ENCODE measurements around the gene CEND1.
A peak's percentile ranks its signal among the peaks of the same experiment; 100 is the strongest.

Gene CEND1

DNA sequence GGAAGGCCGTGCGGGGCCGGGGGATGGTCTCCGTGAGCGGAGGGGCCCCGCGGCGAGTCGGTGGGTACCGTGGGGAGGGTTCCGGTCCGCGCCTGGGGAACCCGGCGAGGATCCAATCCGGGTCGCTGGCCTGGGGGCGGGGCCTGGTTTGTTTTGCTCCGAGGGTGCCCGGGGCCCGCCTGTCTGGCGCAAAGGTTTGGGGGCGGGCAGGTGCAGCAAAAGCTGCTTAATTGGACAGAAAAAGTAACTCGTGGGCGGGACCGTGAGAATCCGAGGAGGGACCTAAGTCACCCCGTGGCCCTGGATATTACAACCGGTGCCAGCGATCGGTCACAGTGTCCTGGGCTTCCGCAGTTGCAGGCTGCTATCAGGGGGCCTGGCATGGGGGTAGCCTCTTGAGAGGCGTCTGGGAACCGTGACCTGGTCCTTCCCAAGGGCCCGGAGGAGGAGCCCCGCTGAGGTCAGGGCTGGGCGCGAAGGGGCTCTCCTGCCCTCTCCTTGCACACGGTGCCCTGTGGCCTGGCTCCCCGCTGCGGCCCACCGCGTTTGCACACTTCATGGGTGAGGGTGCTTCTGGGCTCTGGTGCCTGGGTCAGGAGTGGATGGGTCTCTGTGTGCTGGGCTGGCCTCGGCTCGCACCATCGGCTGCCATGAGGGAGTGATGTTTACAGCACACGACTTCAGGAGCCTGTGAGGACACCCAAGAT lies 30.2 kb upstream of the CEND1 start:
- H3K27me3 ChIP-seq (ENCODE audit: control insufficient read depth in 1 of 2, insufficient read depth in 2 of 2, low read length in 2 of 2), result peaks cover under 1 to 7% of the 10 kb centered on the region in 2 donors
- peak overlapping the region; percentile 73 for H3K27ac ChIP-seq (ENCODE audit: low read length)

DNA sequence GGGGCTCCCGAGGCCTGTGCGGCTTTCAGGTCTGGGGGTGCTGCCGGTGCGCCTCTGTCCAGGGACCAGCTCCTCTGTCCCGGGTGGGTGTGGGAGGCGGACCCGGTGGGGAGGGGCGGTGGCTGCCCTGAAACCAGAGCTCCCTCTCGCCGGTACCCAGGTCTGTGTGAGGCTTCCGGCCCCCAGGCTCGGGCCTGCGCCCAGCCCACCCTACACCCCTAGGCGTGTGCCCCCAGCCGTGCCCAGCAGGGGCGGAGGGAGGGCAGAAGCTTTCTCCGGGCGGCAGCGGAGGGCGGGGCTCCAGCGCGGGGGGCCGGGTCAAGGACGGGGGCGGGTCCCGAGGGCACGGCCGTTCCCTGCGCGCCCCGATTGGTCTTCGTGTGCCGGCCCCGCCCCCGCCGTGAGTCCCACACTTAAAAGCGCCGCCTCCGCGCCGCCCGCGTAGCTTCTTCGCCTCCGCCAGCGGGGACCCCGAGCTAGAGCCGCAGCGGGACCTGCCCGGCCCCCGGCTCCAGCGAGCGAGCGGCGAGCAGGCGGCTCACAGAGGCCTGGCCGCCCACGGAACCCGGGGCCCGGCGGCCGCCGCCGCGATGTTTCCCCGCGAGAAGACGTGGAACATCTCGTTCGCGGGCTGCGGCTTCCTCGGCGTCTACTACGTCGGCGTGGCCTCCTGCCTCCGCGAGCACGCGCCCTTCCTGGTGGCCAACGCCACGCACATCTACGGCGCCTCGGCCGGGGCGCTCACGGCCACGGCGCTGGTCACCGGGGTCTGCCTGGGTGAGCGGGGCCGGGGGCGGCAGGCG lies 29.4 kb upstream of the CEND1 start:
- H3K27me3 ChIP-seq (ENCODE audit: control insufficient read depth in 1 of 2, insufficient read depth in 2 of 2, low read length in 2 of 2), result no peaks in the 10 kb centered on the region
- peaks cover 0 to under 1% of the 10 kb centered on the region in 2 donors for H3K36me3 ChIP-seq (ENCODE audit: control insufficient read depth in 2 of 2, insufficient read depth in 2 of 2, low read length in 2 of 2)
- H3K4me1 ChIP-seq (ENCODE audit: control insufficient read depth, insufficient read depth, low read length), result peaks cover 34% of the 10 kb centered on the region
- peak overlapping the region; percentile 73 for H3K27ac ChIP-seq (ENCODE audit: low read length)
- peak overlapping the region; percentile 57 to 81 for H3K4me3 ChIP-seq (ENCODE audit: low read length in 2 of 2)
- no peaks in the 10 kb centered on the region for H3K9me3 ChIP-seq (ENCODE audit: control insufficient read depth in 2 of 2, low read length in 2 of 2)
- peak overlapping the region; percentile 62 to 69 for H3K9ac ChIP-seq (ENCODE audit: low read length in 2 of 2)

More for the DNA sequence above, 30.2 kb upstream of the CEND1 start:
- peaks cover 34% of the 10 kb centered on the region for H3K4me1 ChIP-seq (ENCODE audit: control insufficient read depth, insufficient read depth, low read length)
- H3K9ac ChIP-seq (ENCODE audit: low read length in 2 of 2), result peak overlapping the region; percentile 52 to 71
- peak overlapping the region; percentile 57 to 81 for H3K4me3 ChIP-seq (ENCODE audit: low read length in 2 of 2)
- no peaks in the 10 kb centered on the region for H3K9me3 ChIP-seq (ENCODE audit: control insufficient read depth in 2 of 2, low read length in 2 of 2)
- H3K36me3 ChIP-seq (ENCODE audit: control insufficient read depth in 2 of 2, insufficient read depth in 2 of 2, low read length in 2 of 2), result peaks cover 0 to 7% of the 10 kb centered on the region in 2 donors

DNA sequence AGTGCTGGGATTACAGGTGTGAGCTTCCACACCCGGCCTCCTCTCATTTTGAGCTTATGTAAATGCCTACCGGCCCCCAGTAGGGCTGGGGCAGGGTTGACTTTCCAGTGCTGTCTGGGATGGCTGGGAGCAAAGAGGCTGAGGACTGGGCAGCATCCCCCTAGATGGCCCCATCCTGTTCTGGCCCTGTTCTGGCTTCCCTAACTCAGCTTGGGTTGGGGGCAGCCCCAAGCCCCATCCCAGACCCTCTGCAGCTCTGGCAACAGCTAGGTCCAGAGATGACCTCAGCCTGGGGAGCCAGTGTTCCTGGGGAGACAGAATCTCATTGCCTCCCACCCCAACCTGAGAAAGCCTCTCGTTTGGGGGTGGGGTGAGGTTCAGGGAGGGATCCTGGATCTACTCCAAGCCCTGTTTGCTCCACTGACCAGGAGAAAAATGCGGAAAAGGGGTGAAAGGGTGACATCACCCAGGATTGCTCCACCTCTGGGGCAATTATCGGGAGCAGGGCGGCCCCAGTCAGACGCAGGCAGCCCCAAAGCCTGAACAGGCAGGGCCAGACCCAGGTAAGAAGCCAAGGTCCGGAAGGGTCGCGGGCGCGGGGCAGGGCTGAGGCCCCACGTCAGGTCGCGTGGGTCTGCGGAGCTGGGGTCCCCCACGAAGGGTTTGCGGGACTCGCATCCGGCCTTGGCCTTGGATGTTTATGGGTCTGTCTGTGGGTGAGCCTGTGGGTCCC lies 28.7 kb upstream of the CEND1 start, which contains the start of gene PNPLA2:
TSS of gene PNPLA2 (plus strand) at position 519 of the 733 bp plus-strand sequence. CDS start 805 bp downstream, outside the sequence.
- H3K27ac ChIP-seq (ENCODE audit: low read length), result peak within 1 kb of the TSS; percentile 73
- H3K4me1 ChIP-seq (ENCODE audit: control insufficient read depth, insufficient read depth, low read length), result peaks cover 34% of the 10 kb centered on the region
- H3K27me3 ChIP-seq (ENCODE audit: control insufficient read depth in 1 of 2, insufficient read depth in 2 of 2, low read length in 2 of 2), result no peaks in the 10 kb centered on the region
- peak within 1 kb of the TSS; percentile 57 to 81 for H3K4me3 ChIP-seq (ENCODE audit: low read length in 2 of 2)
- H3K9ac ChIP-seq (ENCODE audit: low read length in 2 of 2), result peak within 1 kb of the TSS; percentile 62 to 69
- H3K36me3 ChIP-seq (ENCODE audit: control insufficient read depth in 2 of 2, insufficient read depth in 2 of 2, low read length in 2 of 2), result peaks cover 0 to 2% of the 10 kb centered on the region in 2 donors
- H3K9me3 ChIP-seq (ENCODE audit: control insufficient read depth in 2 of 2, low read length in 2 of 2), result no peaks in the 10 kb centered on the region

DNA sequence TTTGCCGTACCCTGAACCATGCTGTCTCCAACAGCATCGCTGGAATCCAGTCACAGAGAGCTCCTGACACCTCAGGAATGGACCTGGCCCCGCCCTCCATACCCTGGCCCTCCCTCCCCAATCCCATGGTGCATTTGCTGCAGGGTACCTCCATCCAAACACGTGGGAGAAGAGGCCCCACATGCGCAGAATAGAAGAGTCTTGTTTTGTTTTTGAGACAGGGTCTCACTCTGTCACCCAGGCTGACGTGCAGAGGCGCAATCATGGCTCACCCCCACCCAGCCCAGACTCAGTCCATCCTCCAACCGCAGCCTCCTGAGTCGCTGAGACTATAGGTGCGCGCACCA lies 26.5 kb upstream of the CEND1 start:
- Histone ChIP-seq H3K9me3 (ENCODE audit: control insufficient read depth in 2 of 2, low read length in 2 of 2) (no peaks in the 10 kb centered on the region), H3K9ac (ENCODE audit: low read length in 2 of 2) (no peak overlapping the region), H3K4me1 (ENCODE audit: control insufficient read depth, insufficient read depth, low read length) (peaks cover 28% of the 10 kb centered on the region), H3K4me3 (ENCODE audit: low read length in 2 of 2) (no peak overlapping the region), H3K27me3 (ENCODE audit: control insufficient read depth in 1 of 2, insufficient read depth in 2 of 2, low read length in 2 of 2) (no peaks in the 10 kb centered on the region), H3K36me3 (ENCODE audit: control insufficient read depth in 2 of 2, insufficient read depth in 2 of 2, low read length in 2 of 2) (peaks cover 19 to 21% of the 10 kb centered on the region in 2 donors), H3K27ac (ENCODE audit: low read length) (no peak overlapping the region)

DNA sequence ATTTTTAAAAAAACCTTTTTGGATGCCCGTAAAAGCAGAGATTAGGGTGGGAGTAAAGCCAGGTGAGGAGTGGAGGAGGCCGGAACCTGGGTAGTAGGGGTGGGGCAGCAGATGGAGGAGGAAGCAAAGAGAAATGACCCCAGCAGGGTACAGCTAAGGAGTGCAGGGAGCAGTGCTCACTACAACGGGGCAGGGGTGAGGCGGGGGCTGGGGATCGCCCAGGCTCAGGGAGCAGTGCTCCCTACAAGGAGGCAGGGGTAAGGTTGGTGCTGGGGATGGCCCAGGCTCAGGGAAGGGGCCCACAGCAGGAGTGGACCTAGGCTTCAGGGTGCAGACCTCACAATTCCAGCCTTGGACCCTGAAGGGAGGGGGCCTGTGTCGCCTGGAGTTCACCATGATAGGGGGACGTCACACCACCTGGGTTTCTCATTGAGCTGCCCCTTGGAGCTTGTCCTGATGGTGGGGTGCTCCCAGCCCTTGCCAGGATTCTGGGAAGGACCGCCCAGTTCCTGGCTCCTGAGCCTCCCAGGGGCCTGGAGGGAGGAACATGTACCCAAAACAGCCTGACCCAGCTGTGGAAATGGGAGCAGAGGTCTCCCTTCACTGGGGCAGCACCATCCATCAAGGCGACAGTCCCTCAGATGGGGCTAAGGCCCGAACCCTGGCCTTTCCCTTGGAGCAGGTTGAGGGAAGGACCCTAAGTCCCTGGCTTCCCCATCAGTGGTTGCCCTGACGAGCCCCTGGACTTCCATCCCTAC lies 26.0 kb upstream of the CEND1 start:
- Histone ChIP-seq H3K9ac (ENCODE audit: low read length in 2 of 2) (no peak overlapping the region), H3K9me3 (ENCODE audit: control insufficient read depth in 2 of 2, low read length in 2 of 2) (no peaks in the 10 kb centered on the region), H3K27ac (ENCODE audit: low read length) (no peak overlapping the region), H3K36me3 (ENCODE audit: control insufficient read depth in 2 of 2, insufficient read depth in 2 of 2, low read length in 2 of 2) (peaks cover 21 to 23% of the 10 kb centered on the region in 2 donors), H3K4me3 (ENCODE audit: low read length in 2 of 2) (no peak overlapping the region), H3K4me1 (ENCODE audit: control insufficient read depth, insufficient read depth, low read length) (peaks cover 28% of the 10 kb centered on the region), H3K27me3 (ENCODE audit: control insufficient read depth in 1 of 2, insufficient read depth in 2 of 2, low read length in 2 of 2) (no peaks in the 10 kb centered on the region)

DNA sequence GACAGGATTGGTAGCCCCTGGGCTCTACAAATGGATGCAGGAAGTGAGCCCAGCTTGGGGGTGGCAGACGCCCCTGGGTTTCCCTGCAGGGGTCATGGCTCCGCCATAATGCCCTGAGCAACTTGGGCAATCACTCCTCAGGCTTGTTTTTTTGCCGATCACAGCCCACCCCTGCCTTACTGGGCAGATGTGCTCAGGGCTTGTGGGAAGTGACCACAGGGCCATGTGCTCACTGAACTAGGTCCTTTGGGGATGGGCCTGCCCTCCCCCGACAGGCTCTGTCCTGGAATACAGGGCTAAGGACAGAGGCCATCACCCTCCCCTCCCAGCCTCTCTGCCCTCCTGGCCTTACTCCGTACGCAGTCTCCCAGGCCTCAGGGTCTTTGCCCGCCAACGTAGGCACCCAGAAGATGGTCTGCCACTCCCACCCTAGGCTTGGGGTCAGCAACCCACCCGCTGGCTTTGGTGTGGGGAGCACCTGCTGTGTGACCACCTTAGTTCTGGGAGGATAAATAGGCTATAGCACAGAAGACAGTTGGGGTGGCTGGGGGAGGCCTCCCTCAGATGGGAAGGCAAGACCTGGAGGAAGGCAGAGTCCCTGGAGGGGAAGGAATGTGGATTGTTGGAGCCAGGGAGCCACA lies 23.7 kb upstream of the CEND1 start:
- Histone ChIP-seq H3K27me3 (ENCODE audit: control insufficient read depth in 1 of 2, insufficient read depth in 2 of 2, low read length in 2 of 2) (no peaks in the 10 kb centered on the region), H3K4me1 (ENCODE audit: control insufficient read depth, insufficient read depth, low read length) (peaks cover 27% of the 10 kb centered on the region), H3K4me3 (ENCODE audit: low read length in 2 of 2) (no peak overlapping the region), H3K36me3 (ENCODE audit: control insufficient read depth in 2 of 2, insufficient read depth in 2 of 2, low read length in 2 of 2) (peaks cover 21 to 23% of the 10 kb centered on the region in 2 donors), H3K9me3 (ENCODE audit: control insufficient read depth in 2 of 2, low read length in 2 of 2) (no peaks in the 10 kb centered on the region), H3K27ac (ENCODE audit: low read length) (no peak overlapping the region), H3K9ac (ENCODE audit: low read length in 2 of 2) (no peak overlapping the region)

DNA sequence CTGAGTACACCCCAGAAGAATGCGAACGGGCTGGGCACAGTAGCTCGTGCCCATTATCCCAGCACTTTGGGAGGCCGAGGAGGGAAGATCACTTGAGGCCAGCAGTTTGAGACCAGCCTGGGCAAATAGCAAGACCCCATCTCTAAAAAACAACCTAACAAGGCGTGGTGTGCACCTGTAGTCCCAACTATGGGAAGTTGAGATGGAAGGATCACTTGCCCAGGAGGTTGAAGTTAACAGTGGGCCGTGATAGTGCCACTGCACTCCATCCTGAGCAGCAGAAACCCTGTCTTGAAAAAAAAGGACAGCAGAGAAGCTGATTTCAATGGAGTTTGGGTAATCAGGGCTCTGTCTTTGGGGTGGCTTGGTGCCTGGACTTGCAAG lies 23.2 kb upstream of the CEND1 start:
- no peak overlapping the region for H3K9ac ChIP-seq (ENCODE audit: low read length in 2 of 2)
- no peak overlapping the region for H3K4me3 ChIP-seq (ENCODE audit: low read length in 2 of 2)
- H3K4me1 ChIP-seq (ENCODE audit: control insufficient read depth, insufficient read depth, low read length), result peaks cover 26% of the 10 kb centered on the region
- no peaks in the 10 kb centered on the region for H3K9me3 ChIP-seq (ENCODE audit: control insufficient read depth in 2 of 2, low read length in 2 of 2)
- H3K27me3 ChIP-seq (ENCODE audit: control insufficient read depth in 1 of 2, insufficient read depth in 2 of 2, low read length in 2 of 2), result no peaks in the 10 kb centered on the region
- H3K27ac ChIP-seq (ENCODE audit: low read length), result no peak overlapping the region
- peaks cover 21 to 23% of the 10 kb centered on the region in 2 donors for H3K36me3 ChIP-seq (ENCODE audit: control insufficient read depth in 2 of 2, insufficient read depth in 2 of 2, low read length in 2 of 2)

DNA sequence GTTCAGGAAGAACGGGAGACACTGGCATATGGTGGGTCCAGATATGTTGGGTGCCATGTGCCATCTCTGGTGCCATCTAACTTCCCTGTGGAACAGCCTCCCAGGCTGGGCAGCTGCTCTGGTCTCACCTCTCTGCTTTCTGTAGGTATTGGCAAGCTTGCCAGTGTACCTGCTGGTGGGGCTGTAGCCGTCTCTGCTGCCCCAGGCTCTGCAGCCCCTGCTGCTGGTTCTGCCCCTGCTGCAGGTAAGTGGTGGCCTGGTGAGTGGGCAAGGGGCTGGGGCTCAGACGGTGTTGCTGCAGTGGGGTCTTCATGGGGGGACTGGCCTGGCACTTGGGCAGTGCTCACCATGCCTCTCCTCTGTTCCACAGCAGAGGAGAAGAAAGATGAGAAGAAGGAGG lies 22.5 kb upstream of the CEND1 start:
- Histone ChIP-seq H3K36me3 (ENCODE audit: control insufficient read depth in 2 of 2, insufficient read depth in 2 of 2, low read length in 2 of 2) (peaks cover 21 to 23% of the 10 kb centered on the region in 2 donors), H3K27me3 (ENCODE audit: control insufficient read depth in 1 of 2, insufficient read depth in 2 of 2, low read length in 2 of 2) (no peaks in the 10 kb centered on the region), H3K9ac (ENCODE audit: low read length in 2 of 2) (no peak overlapping the region), H3K27ac (ENCODE audit: low read length) (no peak overlapping the region), H3K4me3 (ENCODE audit: low read length in 2 of 2) (no peak overlapping the region), H3K9me3 (ENCODE audit: control insufficient read depth in 2 of 2, low read length in 2 of 2) (no peaks in the 10 kb centered on the region), H3K4me1 (ENCODE audit: control insufficient read depth, insufficient read depth, low read length) (peaks cover 26% of the 10 kb centered on the region)

DNA sequence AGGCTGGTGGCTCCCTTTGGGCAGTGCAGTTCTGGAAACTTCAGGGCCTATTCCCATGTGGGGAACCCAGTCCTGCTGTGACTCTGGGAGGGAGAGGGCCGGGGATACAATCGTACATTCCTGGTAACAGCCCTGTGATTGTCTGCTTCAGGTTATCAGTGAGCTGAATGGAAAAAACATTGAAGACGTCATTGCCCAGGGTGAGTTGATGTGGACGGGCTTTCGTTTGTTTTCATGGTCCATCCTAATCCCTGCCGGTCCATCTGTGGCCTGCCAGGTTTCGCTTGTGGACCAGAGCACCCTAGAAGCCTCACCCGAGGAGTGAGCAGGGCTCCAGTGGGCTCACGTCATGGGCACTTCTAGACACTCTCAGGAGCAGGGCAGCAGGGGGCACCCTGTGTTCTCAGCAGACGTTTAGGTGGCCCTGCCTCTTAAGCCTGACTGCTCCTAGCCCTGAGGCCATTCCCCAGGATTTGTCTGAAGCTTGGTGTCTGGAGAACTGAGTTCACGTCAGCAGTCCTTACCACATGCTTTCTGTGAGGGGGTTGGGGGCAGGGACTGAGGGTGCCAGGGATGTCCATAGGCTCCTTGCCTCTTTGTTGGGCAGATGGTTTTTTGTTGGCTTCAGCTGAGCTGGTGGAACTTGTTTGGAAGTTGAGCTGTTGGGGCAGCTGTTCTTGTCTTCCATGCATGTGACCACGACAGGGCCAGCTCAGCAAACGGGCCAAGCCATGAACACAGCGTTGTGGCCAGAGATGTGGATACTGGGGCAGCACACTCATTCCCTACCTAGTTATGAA lies 21.8 kb upstream of the CEND1 start:
- Histone ChIP-seq H3K36me3 (ENCODE audit: control insufficient read depth in 2 of 2, insufficient read depth in 2 of 2, low read length in 2 of 2) (peaks cover 21 to 23% of the 10 kb centered on the region in 2 donors), H3K27me3 (ENCODE audit: control insufficient read depth in 1 of 2, insufficient read depth in 2 of 2, low read length in 2 of 2) (no peaks in the 10 kb centered on the region), H3K27ac (ENCODE audit: low read length) (no peak overlapping the region), H3K4me3 (ENCODE audit: low read length in 2 of 2) (no peak overlapping the region), H3K9me3 (ENCODE audit: control insufficient read depth in 2 of 2, low read length in 2 of 2) (no peaks in the 10 kb centered on the region), H3K4me1 (ENCODE audit: control insufficient read depth, insufficient read depth, low read length) (peaks cover 26% of the 10 kb centered on the region), H3K9ac (ENCODE audit: low read length in 2 of 2) (no peak overlapping the region)
